K562 (cell line): Measurements from ENCODE around the gene CHTOP. TPM values are rescaled to one million over a fixed set of nuclear protein-coding genes. Genes with fewer than 3 reads are reported as not detected.

Experiments used
- CHD1 ChIP-seq: fragments of 200-600 bp; sonication (generic); IDR thresholded peaks from one replicate; pipeline ENCODE4 v1.6.1; 2012; ENCODE audit warnings: mild to moderate bottlenecking, moderate library complexity, low read length, inconsistent platforms
- FOSL1 ChIP-seq: fragments of 200-800 bp; sonication (Bioruptor generic); conservative IDR thresholded peaks from 2 replicates; pipeline ENCODE4 v1.6.1; 2016; ENCODE audit warnings: missing genetic modification characterization, missing compliant biosample characterization
- KLF1 ChIP-seq: fragments of 450-650 bp; IDR thresholded peaks from 2 replicates; pipeline ENCODE4 v1.6.1; 2016; ENCODE audit warnings: missing genetic modification characterization, missing compliant biosample characterization
- MAZ ChIP-seq, 2 experiments: fragments of 450-650 bp in 1 of 2; sonication (generic) in 1 of 2; formaldehyde crosslinking; IDR thresholded peaks in 1 of 2; conservative IDR thresholded peaks in 1 of 2; 2 replicates each; pipeline versions ENCODE4 v1.4.0 to v1.5.0; 2020; ENCODE audit warnings: mild to moderate bottlenecking in 1 of 2, missing genetic modification reagents in 1 of 2
- NFXL1 ChIP-seq: fragments of 450-650 bp; formaldehyde crosslinking; IDR thresholded peaks from 2 replicates; pipeline ENCODE4 v1.4.0; 2021; ENCODE audit warnings: mild to moderate bottlenecking
- RFX5 ChIP-seq: IDR thresholded peaks from 2 replicates; pipeline ENCODE4 v1.6.1; 2011; ENCODE audit warnings: low read depth, mild to moderate bottlenecking, improper control_type of control experiment, low read length
- SP1 ChIP-seq: sonication (generic); formaldehyde crosslinking; IDR thresholded peaks from 2 replicates; pipeline ENCODE4 v1.8.1; 2022; ENCODE audit warnings: mild to moderate bottlenecking, missing genetic modification reagents
- TRIM28 ChIP-seq: fragments of 450-650 bp; IDR thresholded peaks from 2 replicates; pipeline ENCODE4 v1.6.1; 2017
- polyA plus RNA-seq, 8 experiments: library from polyadenylated mRNA; depleted of rRNA in 4 of 8; stranded (reverse) in 5 of 8; unstranded in 3 of 8; fragments of >200 nt; fragmentation: Nextera tagmentation in 2 of 8; fragmentation: Illumina TruSeq in 1 of 8; extraction: Ambion mirVana in 2 of 8; extraction: Trizol in 1 of 8; gene quantifications; 2 replicates each; pipeline versions ENCODE4 v1.2.1 to v1.2.3, GENCODE V29; 2011 to 2014; ENCODE audit warnings: inconsistent platforms in 1 of 8, missing spikeins in 1 of 8
- total RNA-seq, 7 experiments: library from RNA; depleted of rRNA in 6 of 7; stranded (reverse); fragments of >200 nt in 6 of 7; fragmentation: Illumina TruSeq in 2 of 7; extraction: Trizol in 2 of 7; gene quantifications; 2 replicates each; pipeline versions ENCODE4 v1.2.1 to v1.2.3, GENCODE V29; 2011 to 2021; ENCODE audit warnings: low replicate concordance in 1 of 7
- TF ChIP-seq, protein P1 (sequence below), 3 experiments: IDR thresholded peaks in 2 of 3; conservative IDR thresholded peaks in 1 of 3; 2 replicates each; pipeline ENCODE4 v1.5.1; 2011 to 2012; ENCODE audit warnings: low read length in 3 of 3, mild to moderate bottlenecking in 3 of 3, control low read depth in 2 of 3, improper control_type of control experiment in 1 of 3, inconsistent platforms in 1 of 3, low read depth in 1 of 3, mixed read lengths in 1 of 3, moderate library complexity in 1 of 3; ENCODE audit not compliant: insufficient read depth in 2 of 3
- TF ChIP-seq, protein P2 (sequence below): fragments of 450-650 bp; formaldehyde crosslinking; IDR thresholded peaks from 2 replicates; pipeline ENCODE4 v1.4.0; 2020; ENCODE audit warnings: mild to moderate bottlenecking, moderate library complexity
- TF ChIP-seq, protein P3 (sequence below): fragments of 250-450 bp; sonication (Bioruptor Pico); IDR thresholded peaks from 2 replicates; pipeline ENCODE4 v1.5.0; 2021
- TF ChIP-seq, protein P4 (sequence below): fragments of 200-800 bp; sonication (Bioruptor generic); IDR thresholded peaks from 2 replicates; pipeline ENCODE4 v1.6.1; 2017; ENCODE audit warnings: missing genetic modification characterization, missing compliant biosample characterization
- TF ChIP-seq, protein P5 (sequence below), 2 experiments: IDR thresholded peaks; 2 replicates each; pipeline ENCODE4 v1.6.1; 2012; ENCODE audit warnings: improper control_type of control experiment in 2 of 2, low read depth in 2 of 2, low read length in 2 of 2, borderline replicate concordance in 1 of 2

The CHTOP gene
- total and polyA plus RNA-seq, 9 of the 15 experiments (the other 6 are each of a cell fraction or from before 2014, with no cell fraction given), result 10.2 to 91.8 (median 60.8) TPM

DNA sequence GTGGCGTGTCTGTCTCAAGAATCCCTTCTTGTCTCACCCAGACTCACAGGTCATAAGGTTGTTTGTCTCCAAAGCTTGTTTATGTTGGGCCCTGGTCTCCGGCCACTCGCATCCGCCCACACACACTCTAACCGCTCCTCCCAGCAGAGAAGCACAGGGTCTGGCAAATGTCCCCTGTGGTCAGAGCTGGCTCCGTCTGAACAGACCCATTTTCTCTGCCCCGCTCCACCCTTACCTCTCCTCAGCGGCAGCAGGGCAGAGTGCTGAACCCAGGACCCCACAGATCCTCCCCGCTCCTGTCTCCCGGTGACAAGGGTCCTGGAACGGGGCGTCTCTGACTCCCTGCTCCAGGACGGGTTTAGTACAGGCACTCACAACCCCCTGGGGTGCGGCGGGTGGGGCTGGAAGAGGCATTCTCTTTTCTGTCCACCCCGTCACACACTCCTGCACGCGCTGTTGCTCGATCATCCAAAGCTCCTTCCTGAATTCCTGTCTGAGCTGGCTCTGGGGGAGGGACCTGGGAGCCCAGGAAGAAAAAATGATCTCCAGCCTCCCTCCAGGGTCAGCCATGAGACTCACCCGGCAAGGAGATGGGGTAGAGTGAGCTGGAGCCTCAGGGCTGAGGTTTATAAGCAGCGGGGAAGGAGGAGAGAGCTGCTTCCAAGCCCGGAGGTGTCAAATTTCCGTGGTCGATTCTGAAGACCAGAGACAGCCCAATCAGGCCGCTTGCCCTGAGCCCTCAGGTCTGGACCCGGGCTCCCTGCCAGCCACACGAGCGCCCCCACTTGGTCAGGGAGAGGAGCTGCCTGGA is 6.8 kb upstream of the CHTOP start, which contains the start of gene S100A13 (continued):
- TF ChIP-seq, protein P1, sequence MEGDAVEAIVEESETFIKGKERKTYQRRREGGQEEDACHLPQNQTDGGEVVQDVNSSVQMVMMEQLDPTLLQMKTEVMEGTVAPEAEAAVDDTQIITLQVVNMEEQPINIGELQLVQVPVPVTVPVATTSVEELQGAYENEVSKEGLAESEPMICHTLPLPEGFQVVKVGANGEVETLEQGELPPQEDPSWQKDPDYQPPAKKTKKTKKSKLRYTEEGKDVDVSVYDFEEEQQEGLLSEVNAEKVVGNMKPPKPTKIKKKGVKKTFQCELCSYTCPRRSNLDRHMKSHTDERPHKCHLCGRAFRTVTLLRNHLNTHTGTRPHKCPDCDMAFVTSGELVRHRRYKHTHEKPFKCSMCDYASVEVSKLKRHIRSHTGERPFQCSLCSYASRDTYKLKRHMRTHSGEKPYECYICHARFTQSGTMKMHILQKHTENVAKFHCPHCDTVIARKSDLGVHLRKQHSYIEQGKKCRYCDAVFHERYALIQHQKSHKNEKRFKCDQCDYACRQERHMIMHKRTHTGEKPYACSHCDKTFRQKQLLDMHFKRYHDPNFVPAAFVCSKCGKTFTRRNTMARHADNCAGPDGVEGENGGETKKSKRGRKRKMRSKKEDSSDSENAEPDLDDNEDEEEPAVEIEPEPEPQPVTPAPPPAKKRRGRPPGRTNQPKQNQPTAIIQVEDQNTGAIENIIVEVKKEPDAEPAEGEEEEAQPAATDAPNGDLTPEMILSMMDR (IDR thresholded peaks at IDR 0.05 in 2 of 3, conservative IDR thresholded peaks at IDR 0.05 in 1 of 3; ENCODE audit: insufficient read depth in 2 of 3, low read depth in 1 of 3, low read length in 3 of 3), result peak; percentile 85 to 95 (median 89)
- TF ChIP-seq SP1 (peak; percentile 83), NFXL1 (CRISPR knock-in tag) (no peak), KLF1 (tag) (0 out of 2 replicates have a peak, but pooled peaks have one; percentile 39), TRIM28 (0 out of 2 replicates have a peak, but pooled peaks have one; percentile 27), RFX5 (no peak), MAZ (CRISPR knock-in tag; conservative IDR thresholded peaks at IDR 0.05 in 1 of 2, IDR thresholded peaks at IDR 0.05 in 1 of 2) (peak in 1 of 2 experiments; percentile 82; a peak in 3 of 4 replicates), FOSL1 (tag) (peak; percentile 2; the same call in 1 of the 2 replicates), CHD1 (peak; percentile 29)
- TF ChIP-seq, protein P2, sequence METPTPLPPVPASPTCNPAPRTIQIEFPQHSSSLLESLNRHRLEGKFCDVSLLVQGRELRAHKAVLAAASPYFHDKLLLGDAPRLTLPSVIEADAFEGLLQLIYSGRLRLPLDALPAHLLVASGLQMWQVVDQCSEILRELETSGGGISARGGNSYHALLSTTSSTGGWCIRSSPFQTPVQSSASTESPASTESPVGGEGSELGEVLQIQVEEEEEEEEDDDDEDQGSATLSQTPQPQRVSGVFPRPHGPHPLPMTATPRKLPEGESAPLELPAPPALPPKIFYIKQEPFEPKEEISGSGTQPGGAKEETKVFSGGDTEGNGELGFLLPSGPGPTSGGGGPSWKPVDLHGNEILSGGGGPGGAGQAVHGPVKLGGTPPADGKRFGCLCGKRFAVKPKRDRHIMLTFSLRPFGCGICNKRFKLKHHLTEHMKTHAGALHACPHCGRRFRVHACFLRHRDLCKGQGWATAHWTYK (CRISPR knock-in tag), result peak; percentile 23; the same call in 1 of the 2 replicates
- TF ChIP-seq, protein P3, sequence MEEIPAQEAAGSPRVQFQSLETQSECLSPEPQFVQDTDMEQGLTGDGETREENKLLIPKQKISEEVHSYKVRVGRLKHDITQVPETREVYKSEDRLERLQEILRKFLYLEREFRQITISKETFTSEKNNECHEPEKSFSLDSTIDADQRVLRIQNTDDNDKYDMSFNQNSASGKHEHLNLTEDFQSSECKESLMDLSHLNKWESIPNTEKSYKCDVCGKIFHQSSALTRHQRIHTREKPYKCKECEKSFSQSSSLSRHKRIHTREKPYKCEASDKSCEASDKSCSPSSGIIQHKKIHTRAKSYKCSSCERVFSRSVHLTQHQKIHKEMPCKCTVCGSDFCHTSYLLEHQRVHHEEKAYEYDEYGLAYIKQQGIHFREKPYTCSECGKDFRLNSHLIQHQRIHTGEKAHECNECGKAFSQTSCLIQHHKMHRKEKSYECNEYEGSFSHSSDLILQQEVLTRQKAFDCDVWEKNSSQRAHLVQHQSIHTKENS, result no peak
- TF ChIP-seq, protein P4, sequence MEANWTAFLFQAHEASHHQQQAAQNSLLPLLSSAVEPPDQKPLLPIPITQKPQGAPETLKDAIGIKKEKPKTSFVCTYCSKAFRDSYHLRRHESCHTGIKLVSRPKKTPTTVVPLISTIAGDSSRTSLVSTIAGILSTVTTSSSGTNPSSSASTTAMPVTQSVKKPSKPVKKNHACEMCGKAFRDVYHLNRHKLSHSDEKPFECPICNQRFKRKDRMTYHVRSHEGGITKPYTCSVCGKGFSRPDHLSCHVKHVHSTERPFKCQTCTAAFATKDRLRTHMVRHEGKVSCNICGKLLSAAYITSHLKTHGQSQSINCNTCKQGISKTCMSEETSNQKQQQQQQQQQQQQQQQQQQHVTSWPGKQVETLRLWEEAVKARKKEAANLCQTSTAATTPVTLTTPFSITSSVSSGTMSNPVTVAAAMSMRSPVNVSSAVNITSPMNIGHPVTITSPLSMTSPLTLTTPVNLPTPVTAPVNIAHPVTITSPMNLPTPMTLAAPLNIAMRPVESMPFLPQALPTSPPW (CRISPR knock-in tag), result peak; percentile 61
- TF ChIP-seq, protein P5, sequence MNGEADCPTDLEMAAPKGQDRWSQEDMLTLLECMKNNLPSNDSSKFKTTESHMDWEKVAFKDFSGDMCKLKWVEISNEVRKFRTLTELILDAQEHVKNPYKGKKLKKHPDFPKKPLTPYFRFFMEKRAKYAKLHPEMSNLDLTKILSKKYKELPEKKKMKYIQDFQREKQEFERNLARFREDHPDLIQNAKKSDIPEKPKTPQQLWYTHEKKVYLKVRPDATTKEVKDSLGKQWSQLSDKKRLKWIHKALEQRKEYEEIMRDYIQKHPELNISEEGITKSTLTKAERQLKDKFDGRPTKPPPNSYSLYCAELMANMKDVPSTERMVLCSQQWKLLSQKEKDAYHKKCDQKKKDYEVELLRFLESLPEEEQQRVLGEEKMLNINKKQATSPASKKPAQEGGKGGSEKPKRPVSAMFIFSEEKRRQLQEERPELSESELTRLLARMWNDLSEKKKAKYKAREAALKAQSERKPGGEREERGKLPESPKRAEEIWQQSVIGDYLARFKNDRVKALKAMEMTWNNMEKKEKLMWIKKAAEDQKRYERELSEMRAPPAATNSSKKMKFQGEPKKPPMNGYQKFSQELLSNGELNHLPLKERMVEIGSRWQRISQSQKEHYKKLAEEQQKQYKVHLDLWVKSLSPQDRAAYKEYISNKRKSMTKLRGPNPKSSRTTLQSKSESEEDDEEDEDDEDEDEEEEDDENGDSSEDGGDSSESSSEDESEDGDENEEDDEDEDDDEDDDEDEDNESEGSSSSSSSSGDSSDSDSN (IDR thresholded peaks at IDR 0.05; ENCODE audit: borderline replicate concordance in 1 of 2, low read depth in 2 of 2, low read length in 2 of 2), result peak in 1 of 2 experiments; percentile 86; a peak in 2 of 4 replicates
